ENCODE data around the gene SLC25A18. TPM values are rescaled to one million over a fixed set of nuclear protein-coding genes. Genes with fewer than 3 reads are reported as not detected.

Gene SLC25A18
- total RNA-seq, 2 experiments from 2014 or later = not detected

DNA sequence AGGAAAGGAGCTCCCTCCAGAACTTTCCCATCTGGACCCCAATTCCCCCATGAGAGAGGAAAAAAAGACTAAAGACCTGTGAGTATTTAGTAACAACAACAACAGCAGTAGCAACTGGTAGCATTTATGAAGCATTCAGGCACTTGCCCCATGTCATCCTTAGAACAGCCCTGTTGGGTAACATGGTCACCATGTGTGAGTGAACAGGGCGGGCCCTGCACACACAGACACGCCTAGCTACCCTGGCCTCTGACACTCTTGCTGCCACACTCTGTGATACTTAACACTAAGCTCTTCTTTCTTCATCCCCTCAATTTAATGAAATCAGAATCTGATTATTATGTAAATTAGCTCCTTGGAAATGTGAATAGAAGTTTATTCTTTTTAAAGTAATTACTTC is 26.1 kb upstream of the SLC25A18 start:
- Mint-ChIP-seq H3K9me3 (no peaks in the 10 kb centered on the region), H3K36me3 (ENCODE audit: low read depth) (no peaks in the 10 kb centered on the region), H3K27ac (no peak overlapping the region), H3K27me3 (peaks cover 4% of the 10 kb centered on the region), H3K4me3 (no peak overlapping the region), H3K4me1 (ENCODE audit: low read depth) (no peaks in the 10 kb centered on the region)
- CTCF ChIA-PET = no interaction called here
- H3K4me3 ChIP-seq (ENCODE audit: low read length) = no peak overlapping the region
- H3K4me1 ChIP-seq (ENCODE audit: insufficient read depth, low read length) = no peaks in the 10 kb centered on the region
- POLR2A ChIA-PET = no interaction called here
- no peaks in the 10 kb centered on the region for H3K27me3 ChIP-seq (ENCODE audit: control insufficient read depth in 1 of 2, insufficient read depth in 2 of 2, low read length in 2 of 2)
- no peak for ATAC-seq (ENCODE audit: poor library complexity)
- H3K9me3 ChIP-seq (ENCODE audit: control insufficient read depth in 1 of 2, insufficient read depth in 1 of 2, low read length in 2 of 2) = no peaks in the 10 kb centered on the region
- H3K36me3 ChIP-seq (ENCODE audit: insufficient read depth, low read length) = no peaks in the 10 kb centered on the region
- no peak for DNase-seq
- intact Hi-C loops (cut with DNase I, micrococcal nuclease) = no loop called here
- H3K27ac ChIP-seq (ENCODE audit: low read depth in 1 of 2, low read length in 2 of 2) = no peak overlapping the region
- TF ChIP-seq, protein P1, sequence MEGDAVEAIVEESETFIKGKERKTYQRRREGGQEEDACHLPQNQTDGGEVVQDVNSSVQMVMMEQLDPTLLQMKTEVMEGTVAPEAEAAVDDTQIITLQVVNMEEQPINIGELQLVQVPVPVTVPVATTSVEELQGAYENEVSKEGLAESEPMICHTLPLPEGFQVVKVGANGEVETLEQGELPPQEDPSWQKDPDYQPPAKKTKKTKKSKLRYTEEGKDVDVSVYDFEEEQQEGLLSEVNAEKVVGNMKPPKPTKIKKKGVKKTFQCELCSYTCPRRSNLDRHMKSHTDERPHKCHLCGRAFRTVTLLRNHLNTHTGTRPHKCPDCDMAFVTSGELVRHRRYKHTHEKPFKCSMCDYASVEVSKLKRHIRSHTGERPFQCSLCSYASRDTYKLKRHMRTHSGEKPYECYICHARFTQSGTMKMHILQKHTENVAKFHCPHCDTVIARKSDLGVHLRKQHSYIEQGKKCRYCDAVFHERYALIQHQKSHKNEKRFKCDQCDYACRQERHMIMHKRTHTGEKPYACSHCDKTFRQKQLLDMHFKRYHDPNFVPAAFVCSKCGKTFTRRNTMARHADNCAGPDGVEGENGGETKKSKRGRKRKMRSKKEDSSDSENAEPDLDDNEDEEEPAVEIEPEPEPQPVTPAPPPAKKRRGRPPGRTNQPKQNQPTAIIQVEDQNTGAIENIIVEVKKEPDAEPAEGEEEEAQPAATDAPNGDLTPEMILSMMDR (IDR thresholded peaks at IDR 0.05) = no peak

DNA sequence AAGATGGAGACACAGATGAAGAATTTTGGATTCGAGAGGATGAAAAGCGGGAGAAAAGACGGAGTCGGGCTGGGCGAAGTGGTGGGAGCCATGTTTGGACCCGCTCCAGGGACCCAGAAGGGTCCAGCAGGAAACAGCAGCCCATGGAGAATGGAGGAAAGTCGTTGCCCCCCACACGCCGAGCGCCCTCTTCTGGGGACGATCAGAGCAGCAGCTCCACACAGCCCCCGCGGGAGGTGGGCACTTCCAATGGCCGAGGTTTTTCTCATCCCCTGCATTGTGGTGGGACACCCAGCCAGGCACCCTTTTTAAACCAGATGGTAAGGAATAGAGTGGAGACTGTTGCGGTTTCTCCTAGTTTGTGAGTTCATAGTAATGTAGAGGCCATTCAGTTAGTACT is 22.8 kb upstream of the SLC25A18 start:
- CTCF ChIA-PET = no interaction called here

DNA sequence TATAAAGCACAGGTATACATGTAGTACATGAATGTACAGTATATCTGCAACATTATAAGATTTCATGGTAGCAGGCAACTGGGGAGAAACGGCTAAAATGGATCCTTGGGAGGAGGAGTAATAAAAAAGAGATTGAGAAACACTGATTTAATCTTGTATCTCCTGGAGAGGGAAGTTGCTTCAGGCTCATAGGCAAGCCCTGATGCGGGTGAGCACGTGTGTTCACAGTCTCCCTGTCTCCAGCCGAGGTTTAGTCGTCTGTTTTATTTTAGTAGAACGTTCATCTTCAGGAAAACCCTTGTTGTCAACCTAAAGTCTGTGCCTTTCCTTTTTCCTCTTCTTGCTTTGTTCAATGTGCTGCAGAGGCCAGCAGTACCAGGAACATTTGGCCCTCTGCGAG is 21.8 kb upstream of the SLC25A18 start:
- Mint-ChIP-seq H3K4me1 (ENCODE audit: low read depth) (no peaks in the 10 kb centered on the region), H3K27me3 (no peaks in the 10 kb centered on the region), H3K4me3 (no peak overlapping the region), H3K36me3 (ENCODE audit: low read depth) (no peaks in the 10 kb centered on the region), H3K9me3 (no peaks in the 10 kb centered on the region), H3K27ac (no peak overlapping the region)
- CTCF ChIA-PET = no interaction called here
- no peaks in the 10 kb centered on the region for H3K36me3 ChIP-seq (ENCODE audit: insufficient read depth, low read length)
- TF ChIP-seq, protein P1 (IDR thresholded peaks at IDR 0.05) = no peak
- POLR2A ChIA-PET = no interaction called here
- no peaks in the 10 kb centered on the region for H3K27me3 ChIP-seq (ENCODE audit: control insufficient read depth in 1 of 2, insufficient read depth in 2 of 2, low read length in 2 of 2)
- DNase-seq (no peak), ATAC-seq (ENCODE audit: poor library complexity) (no peak)
- H3K9me3 ChIP-seq (ENCODE audit: control insufficient read depth in 1 of 2, insufficient read depth in 1 of 2, low read length in 2 of 2) = no peaks in the 10 kb centered on the region
- no peaks in the 10 kb centered on the region for H3K4me1 ChIP-seq (ENCODE audit: insufficient read depth, low read length)
- no peak overlapping the region for H3K4me3 ChIP-seq (ENCODE audit: low read length)
- intact Hi-C loops (cut with DNase I, micrococcal nuclease) = no loop called here
- H3K27ac ChIP-seq (ENCODE audit: low read depth in 1 of 2, low read length in 2 of 2) = no peak overlapping the region

More for the DNA sequence above, 22.8 kb upstream of the SLC25A18 start:
- Mint-ChIP-seq H3K4me3 (no peak overlapping the region), H3K27me3 (no peaks in the 10 kb centered on the region), H3K27ac (no peak overlapping the region), H3K9me3 (no peaks in the 10 kb centered on the region), H3K36me3 (ENCODE audit: low read depth) (no peaks in the 10 kb centered on the region), H3K4me1 (ENCODE audit: low read depth) (no peaks in the 10 kb centered on the region)
- H3K36me3 ChIP-seq (ENCODE audit: insufficient read depth, low read length) = no peaks in the 10 kb centered on the region
- H3K27ac ChIP-seq (ENCODE audit: low read depth in 1 of 2, low read length in 2 of 2) = no peak overlapping the region
- DNase-seq = no peak
- intact Hi-C loops (cut with DNase I, micrococcal nuclease) = no loop called here
- ATAC-seq (ENCODE audit: poor library complexity) = no peak
- no peaks in the 10 kb centered on the region for H3K27me3 ChIP-seq (ENCODE audit: control insufficient read depth in 1 of 2, insufficient read depth in 2 of 2, low read length in 2 of 2)
- TF ChIP-seq, protein P1 (IDR thresholded peaks at IDR 0.05) = no peak
- H3K9me3 ChIP-seq (ENCODE audit: control insufficient read depth in 1 of 2, insufficient read depth in 1 of 2, low read length in 2 of 2) = no peaks in the 10 kb centered on the region
- H3K4me3 ChIP-seq (ENCODE audit: low read length) = no peak overlapping the region
- no peaks in the 10 kb centered on the region for H3K4me1 ChIP-seq (ENCODE audit: insufficient read depth, low read length)
- POLR2A ChIA-PET = no interaction called here
